ENCODE results near the gene CAND1. TPM values are rescaled to one million over a fixed set of nuclear protein-coding genes. Genes with fewer than 3 reads are reported as not detected.

CAND1 gene
- total and polyA plus RNA-seq, 9 donors = 25.7 to 148 (median 118) TPM

GRCh38 chr12:67356380-67356774 lies 87.2 kb downstream of the CAND1 start:
- H3K4me1 ChIP-seq (ENCODE audit: insufficient read depth) = peaks cover 3% of the 10 kb centered on the region
- H3K27me3 ChIP-seq = no peaks in the 10 kb centered on the region
- H3K27ac ChIP-seq = no peak overlapping the region
- no peaks in the 10 kb centered on the region for H3K36me3 ChIP-seq
- no peak for DNase-seq
- intact Hi-C loops (cut with DNase I) = loop anchor here in 3 of 4 donors (10.0 kb wide), 2 partner anchors 88 to 588 kb away; no protein-coding TSS in a partner anchor
- H3K4me3 ChIP-seq = no peak overlapping the region
- H3K9me3 ChIP-seq = no peaks in the 10 kb centered on the region
- 2 to 6% (median 5%) methylated on average over 1 of the region's 1 CpG for WGBS, 3 donors
- TF ChIP-seq CTCF (IDR thresholded peaks at IDR 0.05) = no peak
- no peak for TF ChIP-seq POLR2A (IDR thresholded peaks at IDR 0.05)
- TF ChIP-seq EP300 (IDR thresholded peaks at IDR 0.05) = no peak

- Histone ChIP-seq H3K4me1 (ENCODE audit: insufficient read depth) (peaks cover 3% of the 10 kb centered on the region), H3K4me3 (no peak overlapping the region), H3K36me3 (no peaks in the 10 kb centered on the region), H3K9me3 (no peaks in the 10 kb centered on the region), H3K27me3 (no peaks in the 10 kb centered on the region), H3K27ac (no peak overlapping the region)
- intact Hi-C loops (cut with DNase I) = loop anchor here in 3 of 4 donors (10.0 kb wide), 2 partner anchors 87 to 587 kb away; no protein-coding TSS in a partner anchor
- TF ChIP-seq POLR2A (IDR thresholded peaks at IDR 0.05) = no peak
- no peak for TF ChIP-seq CTCF (IDR thresholded peaks at IDR 0.05)
- no peak for TF ChIP-seq EP300 (IDR thresholded peaks at IDR 0.05)
- WGBS, 3 donors = 89 to 91% (median 90%) methylated on average over 7 of the region's 7 CpGs
- no peak for DNase-seq
Observed at GRCh38 chr12:67357376-67358125, 88.4 kb downstream of the CAND1 start.

GRCh38 chr12:67358781-67359338 lies 89.7 kb downstream of the CAND1 start:
- no peak for TF ChIP-seq POLR2A (IDR thresholded peaks at IDR 0.05)
- no peak for TF ChIP-seq EP300 (IDR thresholded peaks at IDR 0.05)
- no peak for TF ChIP-seq CTCF (IDR thresholded peaks at IDR 0.05)
- DNase-seq = no peak
- Histone ChIP-seq H3K9me3 (no peaks in the 10 kb centered on the region), H3K36me3 (no peaks in the 10 kb centered on the region), H3K4me3 (no peak overlapping the region), H3K27me3 (no peaks in the 10 kb centered on the region), H3K27ac (no peak overlapping the region), H3K4me1 (ENCODE audit: insufficient read depth) (peaks cover 3% of the 10 kb centered on the region)
- WGBS, 3 donors = 24 to 32% (median 31%) methylated on average over 4 of the region's 4 CpGs
- intact Hi-C loops (cut with DNase I) = loop anchor here in 3 of 4 donors (10.0 kb wide), 2 partner anchors 86 to 586 kb away; no protein-coding TSS in a partner anchor

- no peak overlapping the region for H3K4me3 ChIP-seq
- 76 to 83% (median 81%) methylated on average over 6 of the region's 6 CpGs for WGBS, 3 donors
- intact Hi-C loops (cut with DNase I) = loop anchor here in 1 of 4 donors (10.0 kb wide), 1 partner anchor 82 kb away; no protein-coding TSS in a partner anchor
Observed at GRCh38 chr12:67362526-67362925, 93.4 kb downstream of the CAND1 start.

More at GRCh38 chr12:67362526-67362925, 93.4 kb downstream of the CAND1 start:
- Histone ChIP-seq H3K4me1 (ENCODE audit: insufficient read depth) (no peaks in the 10 kb centered on the region), H3K36me3 (no peaks in the 10 kb centered on the region), H3K27ac (no peak overlapping the region), H3K27me3 (no peaks in the 10 kb centered on the region), H3K9me3 (no peaks in the 10 kb centered on the region)
- TF ChIP-seq CTCF (IDR thresholded peaks at IDR 0.05) (no peak), EP300 (IDR thresholded peaks at IDR 0.05) (no peak), POLR2A (IDR thresholded peaks at IDR 0.05) (no peak)
- no peak for DNase-seq
